Panc1 (cell line): Measurements from ENCODE around the gene TRERF1. TPM values are rescaled to one million over a fixed set of nuclear protein-coding genes. Genes with fewer than 3 reads are reported as not detected.

Experiments
- ATAC-seq: fragments of 200-7000 bp; cut with Tn5 transposase; 2 replicates; pipeline ENCODE4 v1.9.1; 2020; ENCODE audit warnings: mild to moderate bottlenecking, moderate library complexity
- BruUV-seq: library from RNA; stranded (reverse); fragments of 400-500 nt; replicated peaks from 2 replicates; lab custom pipeline; 2021; lab: Mats Ljungman, UMichigan
- CTCF ChIA-PET: fragments of 300-600 bp; sonication (Branson Sonifier 250); formaldehyde crosslinking; loops from one replicate; lab custom pipeline; 2022; ENCODE audit warnings: antibody characterized with exemption; lab: Charles Lee
- POLR2A ChIA-PET: fragments of 300-600 bp; sonication (Branson Sonifier 250); formaldehyde crosslinking; loops from one replicate; lab custom pipeline; 2022; ENCODE audit warnings: antibody characterized with exemption; lab: Charles Lee
- DNase-seq: peaks from one replicate; pipeline ENCODE4 v3.0.0-alpha.2; 2010; ENCODE audit warnings: low read depth, low spot score
- H3K27ac ChIP-seq: 2 replicates; pipeline ENCODE4 v1.5.1; 2011; ENCODE audit warnings: mild to moderate bottlenecking, low read length, inconsistent platforms
- H3K27me3 ChIP-seq: fragments of 200-500 bp; sonication (Bioruptor generic); 2 replicates; pipeline ENCODE4 v1.6.0; 2014; ENCODE audit warnings: low read length, inconsistent platforms; ENCODE audit not compliant: control insufficient read depth, insufficient read depth
- H3K36me3 ChIP-seq: fragments of 200-500 bp; sonication (Bioruptor generic); 2 replicates; pipeline ENCODE4 v1.5.1; 2014; ENCODE audit warnings: inconsistent platforms, mild to moderate bottlenecking, low read length, moderate library complexity; ENCODE audit not compliant: control insufficient read depth, insufficient read depth
- H3K4me1 ChIP-seq: 2 replicates; pipeline ENCODE4 v1.5.1; 2011; ENCODE audit warnings: inconsistent platforms, mild to moderate bottlenecking, low read length, moderate library complexity; ENCODE audit not compliant: control insufficient read depth, insufficient read depth
- H3K4me3 ChIP-seq, 2 experiments: 2 replicates each; pipeline ENCODE4 v1.5.1; 2011 to 2012; ENCODE audit warnings: low read depth in 2 of 2, low read length in 2 of 2, mild to moderate bottlenecking in 2 of 2, inconsistent platforms in 1 of 2, moderate library complexity in 1 of 2
- H3K9me3 ChIP-seq: fragments of 200-500 bp; sonication (Bioruptor generic); 2 replicates; pipeline ENCODE4 v1.5.1; 2014; ENCODE audit warnings: low read depth, mild to moderate bottlenecking, inconsistent platforms, low read length, moderate library complexity; ENCODE audit not compliant: control insufficient read depth, insufficient read depth
- POLR2AphosphoS5 ChIP-seq: IDR thresholded peaks from 2 replicates; pipeline ENCODE4 v1.6.1; 2012; ENCODE audit warnings: mild to moderate bottlenecking, low read depth, low read length, moderate library complexity
- REST ChIP-seq, 2 experiments: IDR thresholded peaks; 2 replicates each; pipeline ENCODE4 v1.6.1; 2011 to 2012; ENCODE audit warnings: low read depth in 2 of 2, control low read depth in 1 of 2, low read length in 1 of 2, mild to moderate bottlenecking in 1 of 2, moderate library complexity in 1 of 2; ENCODE audit not compliant: insufficient read depth in 1 of 2
- SIN3A ChIP-seq: IDR thresholded peaks from 2 replicates; pipeline ENCODE4 v1.6.1; 2012; ENCODE audit warnings: low read depth, mild to moderate bottlenecking, low read length, moderate library complexity, borderline replicate concordance; ENCODE audit not compliant: insufficient read depth
- TCF7L2 ChIP-seq: IDR thresholded peaks from 2 replicates; pipeline ENCODE4 v1.6.1; 2011; ENCODE audit warnings: mild to moderate bottlenecking, low read depth, low read length, inconsistent platforms
- in situ Hi-C: cut with HindIII; loops from 2 replicates; pipeline ENCODE4 v1.10.0; 2016; ENCODE audit warnings: low sequenced_read_pairs, low pct_unique_long_range_greater_than_20kb
- intact Hi-C: fragments of 100-400 bp; cut with micrococcal nuclease; formaldehyde crosslinking; loops from one replicate; pipeline ENCODE4 v1.10.0; 2022; ENCODE audit not compliant: unreplicated experiment
- total RNA-seq: library from RNA; stranded (reverse); gene quantifications from one replicate; pipeline ENCODE4 v1.2.1, GENCODE V29; 2021; ENCODE audit not compliant: unreplicated experiment
- TF ChIP-seq, protein P1 (sequence below): fragments of 450-650 bp; IDR thresholded peaks from 2 replicates; pipeline ENCODE4 v1.5.1; 2017; ENCODE audit warnings: mild to moderate bottlenecking

TRERF1 gene
- total RNA-seq, 1 experiment from 2014 or later, result 30.6 TPM

DNA sequence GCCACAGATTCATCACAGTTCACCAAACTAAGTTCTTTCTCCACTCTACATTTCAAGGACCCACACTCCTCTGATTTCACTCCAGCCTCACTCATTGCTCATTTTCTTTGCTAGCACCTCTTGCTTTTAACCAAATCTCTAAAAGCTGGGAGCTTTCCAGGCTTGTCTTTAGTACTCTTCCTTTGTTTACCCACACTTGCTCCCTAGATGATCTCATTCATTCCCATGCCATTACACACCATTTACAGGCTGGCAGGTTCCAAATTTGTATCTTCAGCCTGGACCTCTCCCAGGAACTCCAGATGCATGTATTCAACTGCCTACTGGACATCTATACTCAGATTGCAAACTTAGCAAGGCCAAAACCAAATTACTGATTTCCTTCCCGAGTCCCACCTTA, 251.7 kb downstream of the TRERF1 start:
- H3K36me3 ChIP-seq, result no peaks in the 10 kb centered on the region
- no peaks in the 10 kb centered on the region for H3K9me3 ChIP-seq
- no peaks in the 10 kb centered on the region for H3K27me3 ChIP-seq
- CTCF ChIA-PET, result interaction anchor here (0.6 to 0.9 kb wide), 2 partner anchors 14 to 1019 kb away, joined by 4 to 10 read pairs; no protein-coding TSS in a partner anchor
- H3K4me1 ChIP-seq, result peaks cover 5% of the 10 kb centered on the region; the same call in 1 of the 2 replicates
- H3K4me3 ChIP-seq, result no peak overlapping the region
- TF ChIP-seq TCF7L2, result no peak
- TF ChIP-seq, protein P1, sequence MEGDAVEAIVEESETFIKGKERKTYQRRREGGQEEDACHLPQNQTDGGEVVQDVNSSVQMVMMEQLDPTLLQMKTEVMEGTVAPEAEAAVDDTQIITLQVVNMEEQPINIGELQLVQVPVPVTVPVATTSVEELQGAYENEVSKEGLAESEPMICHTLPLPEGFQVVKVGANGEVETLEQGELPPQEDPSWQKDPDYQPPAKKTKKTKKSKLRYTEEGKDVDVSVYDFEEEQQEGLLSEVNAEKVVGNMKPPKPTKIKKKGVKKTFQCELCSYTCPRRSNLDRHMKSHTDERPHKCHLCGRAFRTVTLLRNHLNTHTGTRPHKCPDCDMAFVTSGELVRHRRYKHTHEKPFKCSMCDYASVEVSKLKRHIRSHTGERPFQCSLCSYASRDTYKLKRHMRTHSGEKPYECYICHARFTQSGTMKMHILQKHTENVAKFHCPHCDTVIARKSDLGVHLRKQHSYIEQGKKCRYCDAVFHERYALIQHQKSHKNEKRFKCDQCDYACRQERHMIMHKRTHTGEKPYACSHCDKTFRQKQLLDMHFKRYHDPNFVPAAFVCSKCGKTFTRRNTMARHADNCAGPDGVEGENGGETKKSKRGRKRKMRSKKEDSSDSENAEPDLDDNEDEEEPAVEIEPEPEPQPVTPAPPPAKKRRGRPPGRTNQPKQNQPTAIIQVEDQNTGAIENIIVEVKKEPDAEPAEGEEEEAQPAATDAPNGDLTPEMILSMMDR, result no peak
- TF ChIP-seq POLR2AphosphoS5, result no peak
- TF ChIP-seq REST (IDR thresholded peaks at IDR 0.05; ENCODE audit: insufficient read depth in 1 of 2, low read depth in 2 of 2, low read length in 1 of 2), result no peak
- TF ChIP-seq SIN3A, result no peak
- 0 out of 2 replicates have a peak overlapping the region, but pooled peaks have one; percentile 25 for H3K27ac ChIP-seq
- DNase-seq (peak; percentile 91), ATAC-seq (peak; percentile 71; the same call in 1 of the 2 replicates)
- in situ Hi-C loops (no loop called here), intact Hi-C loops (no loop called here)
- BruUV-seq, result no TSS peak
- POLR2A ChIA-PET, result no interaction called here

GRCh38 chr6:42199106-42199981, 252.4 kb downstream of the TRERF1 start:
- Histone ChIP-seq H3K27me3 (no peaks in the 10 kb centered on the region), H3K27ac (peak overlapping the region; percentile 25; the same call in 1 of the 2 replicates), H3K4me3 (no peak overlapping the region), H3K36me3 (no peaks in the 10 kb centered on the region), H3K4me1 (peaks cover 5% of the 10 kb centered on the region; the same call in 1 of the 2 replicates), H3K9me3 (no peaks in the 10 kb centered on the region)
- BruUV-seq, result no TSS peak
- ChIA-PET POLR2A (no interaction called here), CTCF (interaction anchor here (0.6 to 0.9 kb wide), 2 partner anchors 15 to 1019 kb away, joined by 4 to 10 read pairs; no protein-coding TSS in a partner anchor)
- in situ Hi-C loops (no loop called here), intact Hi-C loops (no loop called here)
- DNase-seq (no peak), ATAC-seq (peak; percentile 50; the same call in 1 of the 2 replicates)
- no peak for TF ChIP-seq SIN3A
- TF ChIP-seq POLR2AphosphoS5, result no peak
- no peak for TF ChIP-seq TCF7L2
- TF ChIP-seq, protein P1, result no peak
- TF ChIP-seq REST (IDR thresholded peaks at IDR 0.05; ENCODE audit: insufficient read depth in 1 of 2, low read depth in 2 of 2, low read length in 1 of 2), result no peak
